ENCODE results near the gene METTL8.
"Not testable (repeated sequence)": the region's sequence is repeated elsewhere in the genome, so short reads cannot be mapped to it uniquely, and the experiment has no call there.

Gene METTL8

GRCh38 chr2:171315781-171316180, 118.0 kb downstream of the METTL8 start:
- no peak for DNase-seq (ENCODE audit: low read depth, low spot score)

DNA sequence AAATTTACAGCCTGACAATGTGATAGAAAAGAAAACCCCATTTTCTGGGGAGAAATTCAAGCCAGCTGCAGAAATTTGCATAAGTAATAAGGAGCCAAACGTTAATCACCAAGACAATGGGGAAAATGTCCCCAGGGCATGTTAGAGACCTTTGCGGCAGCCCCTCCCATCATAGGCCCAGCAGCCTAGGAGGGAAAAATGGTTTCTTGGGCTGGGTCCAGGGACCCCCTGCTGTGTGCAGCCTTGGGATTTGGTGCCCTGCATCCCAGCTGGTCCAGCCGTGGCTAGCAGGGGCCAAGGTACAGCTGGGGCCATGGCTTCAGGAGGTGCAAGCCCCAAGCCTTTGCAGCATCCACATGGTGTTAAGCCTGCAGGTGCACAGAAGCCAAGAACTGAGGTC, 121.6 kb downstream of the METTL8 start:
- DNase-seq (ENCODE audit: low read depth, low spot score): not testable (repeated sequence)

DNA sequence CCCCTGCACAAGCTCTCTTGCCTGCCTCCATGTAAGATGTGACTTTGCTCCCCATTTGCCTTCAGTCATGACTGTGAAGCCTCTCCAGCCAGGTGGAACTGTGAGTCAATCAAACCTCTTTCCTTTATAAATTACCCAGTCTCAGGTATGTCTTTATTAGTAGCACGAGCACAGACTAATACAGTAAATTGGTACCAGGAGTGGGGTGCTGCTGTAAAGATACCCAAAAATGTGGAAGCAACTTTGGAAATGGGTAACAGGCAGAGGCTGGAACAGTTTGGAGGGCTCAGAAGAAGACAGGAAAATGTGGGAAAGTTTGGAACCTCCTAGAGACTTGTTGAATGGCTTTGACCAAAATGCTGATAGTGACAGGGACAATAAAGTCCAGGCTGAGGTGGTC, 122.2 kb downstream of the METTL8 start:
- DNase-seq (ENCODE audit: low read depth, low spot score): not testable (repeated sequence)

- no peak for DNase-seq (ENCODE audit: low read depth, low spot score)
Observed at GRCh38 chr2:171310889-171311288, 122.9 kb downstream of the METTL8 start.

GRCh38 chr2:171309455-171310286, 124.1 kb downstream of the METTL8 start:
- no peak for DNase-seq (ENCODE audit: low read depth, low spot score)

GRCh38 chr2:171308280-171309054, 125.3 kb downstream of the METTL8 start:
- DNase-seq (ENCODE audit: low read depth, low spot score): no peak

DNA sequence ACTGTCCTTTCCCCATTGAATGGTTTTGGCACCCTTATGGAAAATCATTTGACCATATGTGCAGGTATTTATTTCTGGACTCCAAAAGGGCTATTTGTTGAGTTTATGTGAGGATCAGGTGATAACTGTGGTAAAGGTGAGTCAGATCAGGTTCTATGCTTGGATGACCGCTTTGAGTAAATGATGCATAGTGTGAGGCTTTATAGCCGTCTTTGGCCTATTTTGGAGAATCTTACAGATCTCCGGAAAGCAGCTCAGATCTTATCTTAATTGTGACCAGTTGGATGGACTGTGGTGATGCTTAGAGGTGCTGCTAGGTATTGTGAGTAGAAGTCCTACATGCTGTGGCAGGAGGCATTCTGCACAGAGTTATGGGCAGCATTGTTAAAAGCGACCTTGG, 126.2 kb downstream of the METTL8 start:
- DNase-seq (ENCODE audit: low read depth, low spot score): no peak

DNA sequence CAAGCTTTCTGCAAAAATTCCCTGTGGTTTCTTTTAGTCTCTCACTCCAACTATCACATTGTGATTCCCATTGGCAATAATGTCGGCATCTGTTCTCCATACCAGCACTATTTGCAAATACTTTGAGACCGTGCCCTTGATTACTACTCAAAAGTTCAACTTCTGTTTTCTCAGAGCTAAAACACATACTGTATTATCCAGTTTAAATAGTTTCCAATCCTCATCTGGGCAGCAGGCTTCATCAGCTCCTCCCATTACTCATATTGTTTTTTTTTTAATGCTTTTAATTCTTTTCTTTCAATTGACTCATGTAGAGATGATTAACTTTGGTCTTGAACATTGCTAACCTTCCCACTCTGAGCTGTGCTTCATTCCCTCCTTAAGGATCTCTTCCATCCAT, 135.8 kb downstream of the METTL8 start:
- DNase-seq (ENCODE audit: low read depth, low spot score): no peak

GRCh38 chr2:171294608-171295007, 139.2 kb downstream of the METTL8 start:
- no peak for DNase-seq (ENCODE audit: low read depth, low spot score)

DNA sequence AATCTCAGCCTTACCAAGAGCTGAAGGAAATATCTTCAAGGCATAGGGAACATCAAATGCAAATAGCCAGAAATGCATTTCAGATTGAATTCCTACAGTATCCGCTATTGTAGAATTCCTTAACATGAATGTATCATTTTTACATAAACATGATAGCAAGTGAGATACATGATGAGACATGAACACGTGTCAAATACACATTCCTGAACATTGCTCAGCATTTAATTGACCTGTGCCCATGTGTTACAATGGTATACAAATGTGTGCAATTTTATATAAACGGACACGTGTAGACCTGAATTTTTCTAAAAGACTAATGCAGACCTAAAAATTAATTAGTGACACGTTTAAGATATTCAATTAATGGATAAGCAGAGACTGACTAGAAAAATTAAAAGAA, 140.1 kb downstream of the METTL8 start:
- DNase-seq (ENCODE audit: low read depth, low spot score): no peak

DNA sequence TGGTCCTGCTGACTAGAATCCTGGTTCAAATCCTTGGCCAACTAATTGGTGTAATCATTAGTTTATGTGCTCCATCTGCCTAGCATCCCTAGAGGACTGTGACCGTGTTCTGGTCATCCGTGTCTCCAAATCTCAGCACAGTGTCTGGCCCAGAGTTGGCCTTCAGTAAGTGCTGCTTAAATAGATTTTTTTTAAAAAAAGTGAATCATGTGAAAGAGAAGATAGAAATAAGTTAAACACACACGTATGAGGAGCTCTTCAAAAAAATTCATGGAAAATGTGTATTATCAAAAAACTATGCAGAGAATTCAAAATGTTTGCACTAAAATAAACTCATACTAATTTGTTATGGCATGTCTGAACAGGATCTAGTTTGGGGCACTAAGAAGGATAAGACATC, 143.8 kb downstream of the METTL8 start:
- DNase-seq (ENCODE audit: low read depth, low spot score): no peak

DNA sequence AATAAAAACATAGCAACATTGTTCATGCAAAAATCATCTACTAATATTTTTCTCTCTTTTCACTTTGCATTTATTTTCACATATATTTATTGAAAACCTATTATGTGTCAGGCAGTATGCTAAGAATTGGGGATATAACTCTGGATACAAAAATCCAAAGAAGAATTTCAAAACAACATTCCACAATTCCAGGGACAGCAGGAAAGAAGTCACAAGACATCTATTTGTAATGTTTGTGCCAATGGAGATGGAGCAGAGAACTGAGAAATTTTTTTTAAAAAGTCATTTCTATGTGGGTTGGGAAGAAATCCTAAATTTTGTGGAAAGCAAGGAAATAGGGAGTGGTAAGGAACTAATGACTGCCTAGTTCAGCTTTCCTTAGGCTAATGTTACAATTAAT, 144.5 kb downstream of the METTL8 start:
- no peak for DNase-seq (ENCODE audit: low read depth, low spot score)

DNA sequence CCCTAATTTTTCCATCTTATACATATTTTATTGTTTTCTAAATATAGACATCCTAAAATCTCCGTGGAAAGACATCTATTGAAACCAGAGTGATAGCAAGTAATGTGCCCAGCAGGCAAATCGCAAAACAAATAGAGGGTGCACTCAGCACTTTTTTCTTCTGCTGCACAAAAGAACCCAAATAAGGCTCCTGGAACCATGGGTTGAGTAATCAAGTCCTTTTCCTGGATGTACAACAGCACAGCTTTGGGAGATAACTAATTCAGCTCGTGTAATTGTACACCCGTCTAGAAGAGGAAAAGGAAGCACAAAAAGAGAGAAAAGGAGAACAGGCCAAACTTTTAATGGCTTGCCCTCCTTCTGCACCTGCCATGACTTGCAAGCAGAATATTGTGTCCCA, 146.2 kb downstream of the METTL8 start:
- no peak for DNase-seq (ENCODE audit: low read depth, low spot score)

GRCh38 chr2:171287036-171287571, 146.7 kb downstream of the METTL8 start:
- DNase-seq (ENCODE audit: low read depth, low spot score): no peak

DNA sequence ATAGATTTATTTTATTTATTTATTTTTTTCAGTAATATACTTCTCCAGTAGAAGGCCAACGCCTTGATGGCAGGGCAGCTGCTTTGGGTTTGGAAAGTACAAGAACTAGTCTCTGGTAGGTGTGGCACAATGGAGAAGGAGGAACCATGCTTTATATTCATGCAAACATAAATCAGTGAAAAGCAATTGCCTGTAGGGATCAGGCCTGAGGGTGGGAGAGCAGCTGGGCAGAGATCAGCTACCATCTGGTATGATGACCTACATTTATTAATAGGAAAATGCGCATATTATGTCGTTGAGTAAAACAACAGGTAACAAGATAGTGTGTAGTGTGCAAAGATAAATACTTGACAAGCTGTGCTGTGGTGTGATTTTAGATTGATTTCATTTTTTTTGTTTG, 152.7 kb downstream of the METTL8 start:
- DNase-seq (ENCODE audit: low read depth, low spot score): no peak

- DNase-seq (ENCODE audit: low read depth, low spot score): no peak
Observed at GRCh38 chr2:171279983-171280790, 153.6 kb downstream of the METTL8 start.

GRCh38 chr2:171274757-171275156, 159.0 kb downstream of the METTL8 start:
- no peak for DNase-seq (ENCODE audit: low read depth, low spot score)

DNA sequence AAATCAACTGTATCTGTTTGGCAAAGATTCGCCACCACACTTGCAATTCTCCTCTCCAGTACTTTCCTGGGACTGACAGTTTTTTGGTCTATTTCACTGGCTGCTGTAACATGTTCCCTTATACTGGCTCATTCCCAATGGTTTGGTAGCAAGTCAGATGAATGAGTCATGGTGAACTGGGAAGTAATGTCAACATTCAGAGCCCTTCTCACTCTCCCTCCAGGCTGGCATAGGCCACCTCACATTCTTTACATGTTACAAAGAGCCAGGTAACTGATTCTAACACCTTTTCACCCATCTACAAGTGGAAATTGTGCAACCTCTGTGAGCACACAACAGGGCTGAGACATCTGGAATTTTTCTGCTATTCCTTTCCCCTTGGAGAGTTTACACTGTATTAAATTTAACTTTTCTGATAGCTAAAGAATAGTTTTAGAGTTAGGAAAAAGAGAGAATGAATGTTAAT, 161.8 kb downstream of the METTL8 start:
- no peak for DNase-seq (ENCODE audit: low read depth, low spot score)

- DNase-seq (ENCODE audit: low read depth, low spot score): no peak
Observed at GRCh38 chr2:171271386-171271785, 162.4 kb downstream of the METTL8 start.

- DNase-seq (ENCODE audit: low read depth, low spot score): no peak
Observed at GRCh38 chr2:171267855-171268629, 165.7 kb downstream of the METTL8 start.
